Measurements from ENCODE around the gene DLG2.

Gene DLG2

GRCh38 chr11:83951521-83951920, 1675.6 kb downstream of the DLG2 start:
- DNase-seq: peak; percentile 15

GRCh38 chr11:83948200-83948599, 1678.9 kb downstream of the DLG2 start:
- DNase-seq: no peak

- no peak for DNase-seq
These were observed 1681.2 kb downstream of the DLG2 start for GRCh38 chr11:83945976-83946375.

GRCh38 chr11:83941050-83941449, 1686.1 kb downstream of the DLG2 start:
- DNase-seq: no peak

- DNase-seq: no peak
These were observed 1689.0 kb downstream of the DLG2 start for GRCh38 chr11:83938148-83938547.

- no peak for DNase-seq
These were observed 1694.1 kb downstream of the DLG2 start for GRCh38 chr11:83933008-83933407.

GRCh38 chr11:83927422-83927821, 1699.7 kb downstream of the DLG2 start:
- DNase-seq: no peak

- no peak for DNase-seq
These were observed 1702.2 kb downstream of the DLG2 start for GRCh38 chr11:83924795-83925542.

GRCh38 chr11:83923961-83924360, 1703.2 kb downstream of the DLG2 start:
- DNase-seq: no peak

- DNase-seq: peak; percentile 10
These were observed 1704.2 kb downstream of the DLG2 start for GRCh38 chr11:83922953-83923352.

GRCh38 chr11:83922318-83922717, 1704.8 kb downstream of the DLG2 start:
- DNase-seq: peak; percentile 9

GRCh38 chr11:83921447-83922192, 1705.5 kb downstream of the DLG2 start:
- no peak for DNase-seq

GRCh38 chr11:83918476-83918875, 1708.7 kb downstream of the DLG2 start:
- peak; percentile 29 for DNase-seq

- DNase-seq: no peak
These were observed 1712.1 kb downstream of the DLG2 start for GRCh38 chr11:83914995-83915394.

- DNase-seq: no peak
These were observed 1717.3 kb downstream of the DLG2 start for GRCh38 chr11:83909579-83910534.

- DNase-seq: no peak
These were observed 1718.8 kb downstream of the DLG2 start for GRCh38 chr11:83908298-83908856.

GRCh38 chr11:83895516-83895915, 1731.6 kb downstream of the DLG2 start:
- DNase-seq: no peak

GRCh38 chr11:83881428-83881827, 1745.7 kb downstream of the DLG2 start:
- no peak for DNase-seq

- no peak for DNase-seq
These were observed 1756.1 kb downstream of the DLG2 start for GRCh38 chr11:83871054-83871453.

GRCh38 chr11:83866655-83867054, 1760.5 kb downstream of the DLG2 start:
- DNase-seq: no peak

- DNase-seq: peak; percentile 53
These were observed 1761.3 kb downstream of the DLG2 start for GRCh38 chr11:83865636-83866461.

Measured in fibroblast of skin of right quadriceps (primary cell).